ENCODE results near the gene RPL36A.

RPL36A gene

DNA sequence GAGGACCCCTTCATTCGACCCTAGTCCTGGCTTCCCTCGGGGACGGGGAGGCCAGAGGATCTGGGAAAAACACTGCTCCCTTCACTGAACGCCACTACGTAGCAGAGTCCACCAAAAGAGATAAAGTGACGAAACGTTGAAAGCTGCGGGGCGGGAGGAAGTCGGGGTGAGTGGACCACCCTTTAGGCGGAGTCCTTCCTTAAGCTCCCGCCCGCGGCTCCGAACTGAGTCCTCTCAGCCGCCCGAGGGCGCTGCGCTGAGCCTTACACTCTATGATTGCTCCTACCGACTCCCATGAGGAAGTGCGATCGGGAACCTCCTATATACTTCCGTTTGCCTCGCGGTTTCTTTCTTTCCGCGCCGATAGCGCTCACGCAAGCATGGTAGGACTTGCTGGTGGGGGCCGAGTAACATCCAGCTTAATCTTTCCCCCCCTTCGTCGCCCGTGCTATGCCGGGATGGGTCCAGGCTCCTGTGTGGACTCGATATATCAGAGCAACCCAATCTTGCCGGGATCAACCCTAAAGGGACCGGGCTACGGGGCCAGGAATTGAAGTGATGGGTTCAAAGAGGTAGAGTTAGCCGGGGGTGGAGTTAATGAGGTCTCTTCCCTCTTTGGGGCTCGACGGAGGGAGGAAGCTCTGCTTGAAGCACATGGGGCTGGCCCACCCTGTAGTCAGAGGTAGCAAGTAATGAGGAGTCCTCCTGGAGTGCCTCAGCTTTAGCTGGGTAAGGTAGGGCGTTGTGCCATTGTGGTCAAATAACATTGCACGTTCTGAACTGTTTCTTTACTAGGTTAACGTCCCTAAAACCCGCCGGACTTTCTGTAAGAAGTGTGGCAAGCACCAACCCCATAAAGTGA is at the start of gene RPL36A:
Gene RPL36A, plus strand, starts transcription at position 348 of the 862 bp plus-strand sequence. Its CDS starts 33 bp downstream, at position 381.
- TF ChIP-seq CTCF (IDR thresholded peaks at IDR 0.05), result peak; percentile 49
- H3K27me3 Mint-ChIP-seq (ENCODE audit: low read depth, poor library complexity), result peaks cover 3% of the 10 kb centered on the region
- peaks cover 22% of the 10 kb centered on the region for H3K36me3 Mint-ChIP-seq (ENCODE audit: low read depth)

GRCh38 chrX:101347859-101348451 is 42.9 kb upstream of the RPL36A start:
- Mint-ChIP-seq H3K4me1 (peaks cover 26% of the 10 kb centered on the region), H3K27ac (no peak overlapping the region), H3K9me3 (peaks cover 45% of the 10 kb centered on the region), H3K4me3 (peak overlapping the region; percentile 89), H3K36me3 (ENCODE audit: low read depth) (peaks cover 18% of the 10 kb centered on the region), H3K27me3 (ENCODE audit: low read depth, poor library complexity) (no peaks in the 10 kb centered on the region)
- DNase-seq, result no peak
- TF ChIP-seq CTCF (IDR thresholded peaks at IDR 0.05), result no peak

More for the DNA sequence above, at the start of gene RPL36A:
- Mint-ChIP-seq H3K27ac (peak within 1 kb of the TSS; percentile 99), H3K9me3 (peaks cover 46% of the 10 kb centered on the region), H3K4me1 (peaks cover 23% of the 10 kb centered on the region), H3K4me3 (peak within 1 kb of the TSS; percentile 97)
- peak; percentile 78 for DNase-seq

- peak; percentile 71 for DNase-seq
- Mint-ChIP-seq H3K27me3 (ENCODE audit: low read depth, poor library complexity) (no peaks in the 10 kb centered on the region), H3K27ac (no peak within 1 kb of the TSS), H3K4me1 (peaks cover 26% of the 10 kb centered on the region), H3K9me3 (peaks cover 48% of the 10 kb centered on the region), H3K36me3 (ENCODE audit: low read depth) (peaks cover 18% of the 10 kb centered on the region), H3K4me3 (peak within 1 kb of the TSS; percentile 89)
- no peak for TF ChIP-seq CTCF (IDR thresholded peaks at IDR 0.05)
These were observed 42.2 kb upstream of the RPL36A start, which contains the start of gene TIMM8A for GRCh38 chrX:101348452-101349192. TSS of gene TIMM8A (minus strand) at chrX:101348742. CDS start at chrX:101348664, 78 bp downstream.

- H3K9me3 Mint-ChIP-seq, result peaks cover 43% of the 10 kb centered on the region
- no peak overlapping the region for H3K27ac Mint-ChIP-seq
These were observed 41.6 kb upstream of the RPL36A start for GRCh38 chrX:101349193-101349562.

More at GRCh38 chrX:101349193-101349562, 41.6 kb upstream of the RPL36A start:
- peaks cover 30% of the 10 kb centered on the region for H3K4me1 Mint-ChIP-seq
- TF ChIP-seq CTCF (IDR thresholded peaks at IDR 0.05), result no peak
- no peak for DNase-seq
- H3K36me3 Mint-ChIP-seq (ENCODE audit: low read depth), result peaks cover 14% of the 10 kb centered on the region
- no peaks in the 10 kb centered on the region for H3K27me3 Mint-ChIP-seq (ENCODE audit: low read depth, poor library complexity)
- H3K4me3 Mint-ChIP-seq, result peak overlapping the region; percentile 89
